GM21723 (cell line): ENCODE measurements around the gene CEACAM6.
"Not testable (repeated sequence)": the region's sequence is repeated elsewhere in the genome, so short reads cannot be mapped to it uniquely, and the experiment has no call there.

Experiments used
- ATAC-seq: cut with Tn5 transposase; IDR thresholded peaks from one replicate; pipeline ENCODE4 v1.9.1; 2021; ENCODE audit warnings: mild to moderate bottlenecking, moderate library complexity; ENCODE audit not compliant: unreplicated experiment

CEACAM6 gene

GRCh38 chr19:41746593-41747227, 8.6 kb upstream of the CEACAM6 start:
- no peak for ATAC-seq

- ATAC-seq: no peak
Observed at GRCh38 chr19:41748012-41748411, 7.3 kb upstream of the CEACAM6 start.

- not testable (repeated sequence) for ATAC-seq
Observed at GRCh38 chr19:41750248-41751134, 4.8 kb upstream of the CEACAM6 start.

- ATAC-seq: no peak
Observed at GRCh38 chr19:41753159-41753558, 2.2 kb upstream of the CEACAM6 start.

- ATAC-seq: no peak
Observed at GRCh38 chr19:41753936-41754529, 1.3 kb upstream of the CEACAM6 start.

GRCh38 chr19:41758846-41759245, 3.5 kb downstream of the CEACAM6 start:
- no peak for ATAC-seq

- ATAC-seq: no peak
Observed at GRCh38 chr19:41767115-41767514, 11.8 kb downstream of the CEACAM6 start.

GRCh38 chr19:41768105-41768504, 12.8 kb downstream of the CEACAM6 start:
- ATAC-seq: not testable (repeated sequence)

GRCh38 chr19:41769608-41770007, 14.3 kb downstream of the CEACAM6 start:
- no peak for ATAC-seq

- ATAC-seq: no peak
Observed at GRCh38 chr19:41771410-41771809, 16.1 kb downstream of the CEACAM6 start.

GRCh38 chr19:41774515-41774980, 19.2 kb downstream of the CEACAM6 start:
- ATAC-seq: no peak

GRCh38 chr19:41776700-41777099, 21.4 kb downstream of the CEACAM6 start:
- ATAC-seq: no peak

- ATAC-seq: no peak
Observed at GRCh38 chr19:41783612-41784011, 28.3 kb downstream of the CEACAM6 start.

- no peak for ATAC-seq
Observed at GRCh38 chr19:41784312-41784711, 29.0 kb downstream of the CEACAM6 start.

- ATAC-seq: no peak
Observed at GRCh38 chr19:41784743-41785142, 29.4 kb downstream of the CEACAM6 start.

GRCh38 chr19:41785653-41786052, 30.3 kb downstream of the CEACAM6 start:
- ATAC-seq: no peak

GRCh38 chr19:41787055-41787454, 31.7 kb downstream of the CEACAM6 start:
- no peak for ATAC-seq

- not testable (repeated sequence) for ATAC-seq
Observed at GRCh38 chr19:41788518-41788917, 33.2 kb downstream of the CEACAM6 start.

- ATAC-seq: not testable (repeated sequence)
Observed at GRCh38 chr19:41789053-41789452, 33.7 kb downstream of the CEACAM6 start.

- no peak for ATAC-seq
Observed at GRCh38 chr19:41792513-41793413, 37.4 kb downstream of the CEACAM6 start.

- ATAC-seq: no peak
Observed at GRCh38 chr19:41793414-41793727, 38.0 kb downstream of the CEACAM6 start.
